M059J (cell line): ENCODE measurements around the gene PLA2G4D. TPM values are rescaled to one million over a fixed set of nuclear protein-coding genes. Genes with fewer than 3 reads are reported as not detected.

Source experiments
- DNase-seq: peaks from one replicate; pipeline ENCODE4 v3.0.0-alpha.2; 2012; ENCODE audit warnings: low read depth
- total RNA-seq: library from RNA; depleted of rRNA; stranded (reverse); fragments of >200 nt; shearing (Covaris generic); gene quantifications from 2 replicates; pipeline ENCODE4 v1.2.3, GENCODE V29; 2014

The PLA2G4D gene
- total RNA-seq, 1 experiment from 2014 or later: 0.52 TPM

DNA sequence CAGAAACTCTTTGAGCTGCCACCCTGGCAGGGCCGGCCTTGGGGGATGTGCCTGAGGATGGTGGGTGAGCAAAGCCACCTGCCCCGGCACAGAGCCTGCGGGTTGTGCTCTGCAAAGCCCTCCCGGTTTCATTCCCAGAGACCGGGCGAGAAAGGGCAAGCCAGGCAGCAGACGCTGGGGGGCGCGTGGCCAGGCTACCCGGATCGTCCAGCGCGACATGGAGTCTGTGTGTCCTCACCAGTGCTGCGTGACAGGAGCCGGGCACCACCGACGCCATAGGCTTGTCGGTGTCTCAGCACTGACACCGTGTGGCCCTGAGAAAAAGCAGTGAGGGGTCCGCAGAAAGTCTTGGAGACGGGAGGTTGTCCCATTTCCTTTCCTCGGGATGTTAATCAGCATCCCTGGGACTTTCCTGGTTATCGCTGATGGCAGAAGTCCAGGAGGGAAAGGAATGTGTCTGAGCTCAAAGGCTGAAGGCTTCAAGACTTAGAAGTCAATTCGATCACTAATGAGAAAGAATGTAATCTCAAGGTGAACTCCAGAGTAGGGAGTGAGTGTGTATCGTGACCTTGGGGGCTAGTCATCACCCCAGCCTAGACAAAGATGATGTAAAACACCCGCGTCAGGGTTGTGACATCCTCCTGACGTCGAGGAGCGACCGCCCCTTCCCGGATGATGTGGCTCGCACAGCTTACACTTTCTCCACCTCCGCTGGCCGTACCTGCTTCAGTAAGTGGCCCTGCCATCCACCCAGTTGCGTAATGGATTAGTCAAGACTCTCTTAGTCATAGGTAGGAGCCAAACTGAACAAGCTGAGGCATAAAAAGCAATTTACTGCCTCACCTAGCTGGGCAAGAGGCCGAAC is 37.2 kb downstream of the PLA2G4D start:
- peak; percentile 68 for DNase-seq

DNA sequence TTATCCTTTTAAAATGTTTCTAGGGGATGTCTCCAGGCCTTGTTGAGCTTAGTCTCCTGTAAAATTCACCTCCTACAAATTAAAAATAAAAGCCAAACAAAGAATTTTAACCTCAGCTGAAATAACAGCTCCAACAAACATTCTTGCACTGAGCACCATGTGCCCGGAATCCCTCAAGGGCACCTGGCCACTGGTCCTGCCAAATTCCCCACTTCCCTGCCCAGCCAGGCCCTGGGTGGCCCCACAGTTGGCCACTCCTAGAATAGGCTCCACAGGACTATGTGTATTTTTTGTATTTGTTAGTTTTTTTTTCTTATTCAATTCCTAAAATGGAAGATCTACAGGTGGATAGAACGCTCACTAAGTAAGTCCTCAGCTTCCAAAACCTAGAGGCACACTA is 40.4 kb downstream of the PLA2G4D start:
- DNase-seq: no peak

DNA sequence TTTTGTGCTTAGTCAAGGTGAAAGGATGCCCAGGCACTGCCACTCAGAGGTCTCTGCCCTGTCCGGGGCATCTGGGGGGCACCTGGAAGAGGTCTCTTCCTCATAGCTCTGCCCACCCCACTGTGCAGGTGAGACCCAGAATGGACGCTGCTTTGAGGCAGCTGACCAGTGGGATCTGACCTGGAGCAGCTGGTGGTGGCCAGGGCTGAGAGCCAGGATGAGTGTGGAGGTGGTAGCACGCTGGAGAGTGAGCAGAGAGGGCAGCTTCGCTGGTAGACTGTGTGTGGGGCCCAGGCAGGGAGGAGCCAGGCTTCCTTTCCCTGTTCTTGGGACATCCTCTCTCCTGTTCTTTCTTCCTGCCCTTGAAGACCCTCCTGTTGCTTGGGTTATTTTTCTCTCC is 41.4 kb downstream of the PLA2G4D start:
- no peak for DNase-seq

DNA sequence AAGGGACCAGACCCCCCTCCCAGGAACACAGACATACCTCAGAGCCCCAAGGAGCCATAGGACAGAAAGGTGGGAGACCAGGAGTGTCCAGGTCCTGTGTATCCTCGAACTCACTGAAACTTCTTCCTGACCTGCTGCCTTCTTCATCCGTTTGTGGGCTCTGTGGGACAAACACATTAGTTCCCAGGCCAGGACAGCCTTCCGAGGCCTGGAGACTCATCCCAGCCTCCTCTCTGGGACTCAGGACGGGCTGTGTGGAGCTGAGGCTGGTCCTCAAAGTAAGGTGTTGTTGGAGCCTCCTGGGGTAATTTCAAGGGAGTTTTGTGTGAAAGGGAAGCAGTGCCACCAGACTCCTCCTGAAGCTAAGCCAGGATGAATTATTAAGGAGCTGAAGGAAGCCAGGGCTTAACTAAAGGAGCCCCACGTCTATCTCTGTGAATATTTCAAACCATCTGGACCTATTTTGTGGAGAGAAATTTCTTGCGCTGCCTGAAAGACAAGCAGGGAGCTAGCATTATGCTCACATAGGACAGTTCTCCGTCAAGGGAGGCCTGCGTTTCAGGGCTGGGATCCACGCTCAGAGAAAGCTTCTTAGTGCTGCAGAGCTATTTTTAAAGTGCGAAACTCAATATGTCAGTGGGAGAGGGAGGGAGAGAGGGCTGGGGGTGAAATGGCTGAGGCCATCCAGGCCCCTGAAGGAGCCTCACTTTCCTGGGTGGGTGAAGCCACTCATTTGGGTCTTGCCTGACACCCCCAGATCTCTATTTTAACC is 43.7 kb downstream of the PLA2G4D start:
- no peak for DNase-seq

DNA sequence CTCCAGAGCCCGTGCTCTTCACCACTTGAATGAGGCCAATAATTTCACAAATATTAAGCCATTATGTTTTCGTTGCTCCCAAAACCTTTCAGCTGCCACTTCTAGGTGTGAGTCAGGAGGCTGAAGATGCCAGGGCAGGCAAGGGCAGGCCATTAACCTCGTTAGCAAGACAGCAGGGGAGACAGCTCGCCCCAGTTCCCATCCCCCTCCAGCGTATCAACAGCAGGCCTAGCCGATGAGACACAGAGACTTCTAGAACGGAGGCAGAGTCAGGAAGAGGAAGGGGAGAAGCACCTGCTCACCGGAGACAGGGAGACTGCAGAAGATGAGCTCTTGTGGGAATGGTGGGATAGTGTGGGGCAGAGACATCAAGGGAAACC is 45.6 kb downstream of the PLA2G4D start:
- DNase-seq: no peak

DNA sequence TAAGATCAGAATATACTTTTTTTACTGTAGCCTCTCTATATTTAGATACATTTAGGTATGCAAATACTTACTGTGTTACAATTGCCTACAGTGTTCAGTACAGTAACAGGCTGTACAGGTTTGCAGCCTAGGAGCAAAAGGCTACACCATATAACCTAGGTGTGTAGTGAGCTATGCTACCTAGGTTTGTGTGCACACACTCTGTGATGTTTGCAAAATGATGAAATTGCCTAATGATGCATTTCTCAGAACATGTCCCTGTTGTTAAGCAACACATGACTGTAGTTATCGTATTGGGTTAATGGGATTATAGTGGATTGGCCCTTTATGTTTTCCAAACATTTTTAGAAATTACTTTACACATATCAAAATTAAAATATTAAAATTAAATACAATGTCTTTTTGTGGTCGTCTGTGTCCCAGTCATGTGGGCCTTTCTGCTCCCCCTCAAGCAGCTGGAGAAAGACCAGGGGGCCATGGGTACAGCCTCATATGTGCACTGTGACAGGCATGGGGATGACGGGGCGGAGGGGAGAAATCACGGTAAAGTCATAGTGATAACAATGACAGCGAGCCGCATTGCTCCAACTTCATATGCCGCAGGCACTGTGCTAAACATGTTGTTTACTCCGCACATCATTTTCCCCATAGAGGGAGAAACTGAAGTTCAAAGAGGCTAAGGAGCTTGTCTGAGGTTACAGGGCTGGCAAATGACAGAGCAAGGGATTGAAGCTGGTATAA is 46.1 kb downstream of the PLA2G4D start:
- DNase-seq: no peak

DNA sequence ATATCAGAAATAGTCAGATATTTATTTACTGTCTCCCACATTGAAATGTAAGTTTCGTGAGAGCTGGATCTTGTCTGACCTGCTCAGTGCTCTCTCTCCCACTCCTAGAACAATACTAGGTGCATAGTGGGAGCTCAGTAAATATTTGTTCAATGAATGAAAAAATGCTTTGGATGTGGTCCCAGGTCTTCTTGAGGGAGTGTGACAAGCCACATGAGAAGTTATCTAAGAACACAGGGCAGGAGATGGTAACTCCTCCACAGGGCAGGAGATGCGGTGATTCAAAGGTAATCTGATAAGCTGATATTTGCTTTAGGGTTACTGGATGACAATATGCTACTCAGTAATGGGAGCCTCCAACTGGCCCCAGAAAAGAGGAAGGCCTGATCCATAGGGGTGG is 47.8 kb downstream of the PLA2G4D start:
- no peak for DNase-seq

DNA sequence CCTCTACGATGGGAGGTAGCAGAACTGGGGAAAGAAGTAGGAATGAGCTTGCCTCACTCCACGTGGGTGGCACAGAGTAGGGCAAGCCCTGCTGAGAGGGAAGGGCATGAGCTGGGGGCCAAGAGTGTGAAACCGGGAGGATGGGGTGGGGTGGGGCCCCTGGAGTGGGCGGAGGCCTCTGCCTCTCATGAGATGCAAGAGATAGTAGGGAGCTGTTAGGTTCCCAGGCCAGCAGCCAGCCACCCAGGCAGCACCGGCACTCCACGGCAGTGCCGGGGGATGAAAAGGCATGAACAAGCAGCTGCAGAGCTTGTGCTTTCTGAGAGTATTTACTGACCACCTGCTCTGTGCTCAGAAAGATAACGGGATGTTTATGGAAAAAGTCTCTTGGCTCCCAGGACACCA is 49.1 kb downstream of the PLA2G4D start:
- no peak for DNase-seq

DNA sequence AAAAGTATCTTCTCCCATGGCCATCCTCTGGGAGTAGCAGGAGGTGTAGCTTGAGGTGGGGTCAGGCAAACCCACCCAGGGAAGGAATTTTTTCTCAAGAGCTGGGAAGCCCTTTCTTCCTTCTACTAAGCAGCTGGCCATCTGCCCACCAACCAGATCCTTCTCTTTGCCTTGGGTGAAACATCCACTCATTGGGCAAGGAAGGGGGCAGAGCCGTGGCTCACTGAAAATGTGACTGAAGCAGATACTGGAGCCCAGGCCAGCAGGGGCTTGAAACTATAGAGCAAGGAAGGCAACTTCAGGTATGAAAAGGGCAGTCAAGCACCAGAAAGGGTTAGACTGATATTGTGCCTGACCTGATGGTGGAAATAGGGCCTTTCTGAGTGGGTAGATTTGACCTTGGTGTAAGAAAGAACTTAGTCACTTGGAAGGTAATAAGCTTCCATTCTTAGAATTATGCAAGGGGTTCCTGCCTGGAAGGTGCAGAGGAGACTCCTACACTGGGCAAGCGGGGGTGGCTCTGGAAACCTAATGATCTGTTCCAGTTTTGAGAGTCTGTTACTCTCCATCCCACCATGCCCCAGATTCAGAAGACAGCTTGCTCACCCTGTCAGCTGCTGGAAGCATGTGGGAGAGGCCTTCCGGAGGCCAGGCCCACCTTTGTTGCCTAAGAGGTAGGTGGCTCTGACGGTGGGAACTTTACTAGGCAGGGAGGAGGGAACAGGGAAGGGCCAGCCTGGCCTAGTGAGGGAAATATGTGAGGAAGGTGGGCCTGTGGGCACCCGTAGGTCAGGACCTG is 51.6 kb downstream of the PLA2G4D start:
- no peak for DNase-seq

DNA sequence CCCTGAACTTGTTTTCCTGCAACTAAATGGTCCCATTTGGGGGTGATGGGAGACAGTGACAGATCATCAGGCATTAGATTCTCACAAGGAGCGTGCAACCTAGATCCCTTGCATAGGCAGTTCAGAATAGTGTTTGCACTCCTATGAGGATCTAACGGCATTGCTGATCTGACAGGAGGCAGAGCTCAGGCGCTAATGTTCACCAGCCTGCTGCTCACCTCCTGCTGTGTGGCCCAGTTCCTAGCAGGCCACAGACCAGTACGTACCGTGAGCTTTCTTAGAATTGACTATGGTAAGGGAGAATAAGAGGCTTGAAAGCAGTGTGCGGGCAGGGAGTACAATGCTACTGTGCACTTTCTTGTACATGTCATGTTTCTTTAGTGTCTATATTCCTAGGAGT is 56.0 kb downstream of the PLA2G4D start:
- DNase-seq: no peak

DNA sequence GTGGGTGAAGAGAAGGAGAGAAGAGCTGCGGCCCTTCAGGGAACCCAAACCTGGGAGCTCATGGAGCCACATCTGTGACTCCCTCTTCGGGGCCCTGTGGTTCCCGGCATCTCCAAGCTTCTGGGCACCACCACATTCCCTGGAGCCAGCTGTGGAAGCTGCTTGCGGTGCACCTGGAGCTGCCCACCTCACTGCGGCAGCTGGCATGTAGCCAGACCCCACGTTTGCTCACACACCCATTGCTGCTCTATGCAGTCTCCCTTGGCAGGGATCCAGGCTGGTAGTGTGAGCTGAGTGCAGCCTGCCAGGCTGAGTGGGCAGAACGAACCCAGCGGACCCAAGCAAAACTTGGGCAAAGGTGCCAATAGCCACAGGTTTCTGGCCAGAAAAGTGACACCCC is 56.7 kb downstream of the PLA2G4D start:
- no peak for DNase-seq

DNA sequence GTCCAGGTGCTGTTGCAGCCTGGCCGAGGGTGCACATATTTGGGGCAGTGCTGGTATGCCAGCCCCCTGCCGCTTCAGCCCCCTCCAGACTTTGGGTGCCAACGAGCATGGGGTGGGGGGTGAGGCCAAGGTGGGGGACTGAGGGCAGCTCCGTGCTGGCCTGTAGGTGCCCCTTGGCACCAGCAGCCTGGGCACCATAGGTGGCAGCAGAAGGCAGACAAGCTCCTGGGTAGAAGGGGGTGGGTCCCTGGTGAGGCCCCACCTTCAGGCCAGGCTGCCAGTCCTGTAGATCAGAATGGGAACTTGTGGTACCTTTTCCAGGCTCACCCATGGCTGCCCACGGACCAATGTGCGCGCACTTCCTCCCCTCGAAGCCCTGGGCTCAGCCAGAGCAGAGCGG is 57.4 kb downstream of the PLA2G4D start:
- no peak for DNase-seq

DNA sequence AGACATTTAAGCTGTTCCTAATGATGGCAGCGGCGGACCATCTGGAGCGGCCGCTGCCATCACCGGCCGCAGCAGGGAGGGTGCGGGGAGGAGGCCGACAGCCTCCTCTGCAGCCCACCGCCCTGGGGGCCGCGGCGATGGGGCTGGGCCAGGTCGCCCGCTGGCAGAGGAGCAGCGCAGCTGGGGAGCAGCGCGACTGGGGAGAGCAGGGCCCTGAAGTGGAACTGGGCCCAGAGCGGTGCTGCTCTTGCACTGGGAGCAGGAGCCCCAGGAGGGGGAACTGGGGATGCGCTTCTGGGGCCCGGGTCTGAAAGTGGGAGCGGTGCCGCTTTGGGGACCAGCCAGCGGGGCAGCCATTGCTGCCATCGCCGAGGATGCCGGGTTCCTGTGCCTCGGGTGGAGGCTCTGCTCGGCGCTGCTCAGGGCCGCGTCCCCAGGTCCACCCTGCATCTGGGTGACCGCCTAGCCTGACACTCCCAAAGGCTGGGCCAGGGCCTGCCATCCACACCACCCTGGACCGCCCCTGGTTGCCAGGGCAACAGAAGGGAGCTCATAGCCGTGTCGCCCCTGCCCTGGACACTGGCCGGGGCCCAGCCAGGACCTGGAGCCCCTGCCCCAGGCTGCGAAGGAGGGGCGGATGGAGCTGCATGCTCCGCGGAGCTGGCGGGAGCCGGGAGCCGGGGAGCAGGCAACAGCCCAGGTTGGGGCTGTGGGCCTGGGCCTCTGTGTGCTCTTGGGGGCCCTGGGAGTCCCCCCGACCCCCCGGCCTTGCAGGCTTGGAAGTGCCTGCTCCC is 58.1 kb downstream of the PLA2G4D start:
- no peak for DNase-seq

DNA sequence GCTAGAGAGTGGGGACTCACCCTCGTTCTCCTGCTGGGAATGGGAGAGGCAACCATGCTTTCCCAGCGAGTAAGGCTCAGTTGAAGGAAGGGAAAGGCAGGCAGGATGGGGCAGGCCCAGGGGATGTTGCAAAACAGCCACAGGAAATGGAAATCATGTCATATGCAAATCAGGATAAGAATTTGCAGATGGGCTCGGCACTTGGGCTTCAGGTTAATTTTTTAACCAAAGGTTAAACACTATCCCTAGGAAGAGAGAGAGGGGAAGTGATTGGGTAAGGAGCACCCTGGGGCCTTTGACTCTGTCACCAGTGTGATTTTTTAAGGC is 59.0 kb downstream of the PLA2G4D start:
- DNase-seq: peak; percentile 8

DNA sequence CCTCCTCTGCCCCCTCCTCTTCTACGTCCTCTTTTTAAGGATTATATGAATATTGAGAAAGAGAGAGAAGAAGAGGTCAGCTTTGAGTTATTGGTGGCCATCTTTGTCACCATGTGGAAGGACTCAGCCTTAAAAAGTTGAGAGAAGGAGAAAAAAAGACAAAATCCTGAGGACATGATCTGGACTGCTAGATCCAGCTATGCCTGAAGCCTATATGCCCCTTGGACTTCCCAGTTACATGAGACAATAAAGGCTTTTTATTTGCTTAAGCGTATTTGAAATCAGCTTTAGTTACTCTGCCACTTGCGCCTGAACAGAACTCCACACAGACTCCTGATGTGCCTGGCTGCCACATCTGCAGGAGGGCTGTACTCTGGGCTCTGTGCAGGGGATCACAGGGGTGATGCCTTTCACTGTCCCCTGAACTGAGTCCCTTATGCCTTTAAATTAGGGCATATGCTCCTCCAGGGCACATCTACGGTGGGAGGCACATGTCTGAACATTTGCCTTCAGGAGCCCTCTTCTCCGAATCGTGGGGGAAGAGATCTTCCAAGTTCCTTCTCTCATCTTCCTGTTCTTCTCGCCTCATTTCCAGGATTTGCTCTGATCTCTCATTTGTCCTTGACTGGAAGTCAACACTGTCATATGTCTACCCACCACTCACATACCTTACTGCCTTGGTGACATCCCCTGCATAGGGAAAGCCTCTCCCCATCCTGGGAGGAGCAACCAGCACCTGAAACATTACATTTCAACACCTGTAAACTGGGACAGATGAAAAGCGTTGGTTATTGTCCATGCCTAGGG is 59.5 kb downstream of the PLA2G4D start:
- no peak for DNase-seq

DNA sequence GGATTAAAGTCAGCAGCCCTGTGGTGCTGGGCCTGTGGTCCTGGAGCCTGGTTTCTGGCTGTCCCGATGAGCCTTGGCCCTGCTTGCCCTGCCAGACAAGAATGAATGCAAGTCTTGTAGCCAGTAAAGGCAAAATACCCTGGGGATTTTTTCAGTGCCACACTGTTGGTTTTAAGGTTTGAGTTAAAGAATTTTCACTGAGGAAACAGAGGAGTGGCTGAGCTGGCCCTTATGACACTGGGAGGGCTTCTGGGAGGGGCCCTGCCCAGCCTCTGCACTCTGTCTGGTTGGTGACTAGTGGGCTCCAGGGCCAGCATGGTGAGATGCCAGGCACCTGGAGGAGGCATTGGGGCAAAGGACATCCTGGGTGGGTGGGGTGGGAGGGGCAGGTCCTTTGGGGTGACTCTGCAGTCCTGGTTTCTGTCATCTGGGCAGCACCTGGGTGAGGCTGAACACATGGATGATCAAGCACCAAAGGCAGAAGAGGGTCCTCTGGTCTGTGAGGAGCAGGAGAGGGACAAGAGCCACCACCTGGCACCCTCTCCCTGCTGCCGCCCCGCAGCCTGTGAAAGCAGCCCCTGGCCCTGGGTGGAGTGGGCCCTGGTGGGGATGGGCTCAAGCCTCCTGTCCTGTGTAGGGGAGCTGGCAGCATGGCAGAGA is 61.0 kb downstream of the PLA2G4D start:
- no peak for DNase-seq

DNA sequence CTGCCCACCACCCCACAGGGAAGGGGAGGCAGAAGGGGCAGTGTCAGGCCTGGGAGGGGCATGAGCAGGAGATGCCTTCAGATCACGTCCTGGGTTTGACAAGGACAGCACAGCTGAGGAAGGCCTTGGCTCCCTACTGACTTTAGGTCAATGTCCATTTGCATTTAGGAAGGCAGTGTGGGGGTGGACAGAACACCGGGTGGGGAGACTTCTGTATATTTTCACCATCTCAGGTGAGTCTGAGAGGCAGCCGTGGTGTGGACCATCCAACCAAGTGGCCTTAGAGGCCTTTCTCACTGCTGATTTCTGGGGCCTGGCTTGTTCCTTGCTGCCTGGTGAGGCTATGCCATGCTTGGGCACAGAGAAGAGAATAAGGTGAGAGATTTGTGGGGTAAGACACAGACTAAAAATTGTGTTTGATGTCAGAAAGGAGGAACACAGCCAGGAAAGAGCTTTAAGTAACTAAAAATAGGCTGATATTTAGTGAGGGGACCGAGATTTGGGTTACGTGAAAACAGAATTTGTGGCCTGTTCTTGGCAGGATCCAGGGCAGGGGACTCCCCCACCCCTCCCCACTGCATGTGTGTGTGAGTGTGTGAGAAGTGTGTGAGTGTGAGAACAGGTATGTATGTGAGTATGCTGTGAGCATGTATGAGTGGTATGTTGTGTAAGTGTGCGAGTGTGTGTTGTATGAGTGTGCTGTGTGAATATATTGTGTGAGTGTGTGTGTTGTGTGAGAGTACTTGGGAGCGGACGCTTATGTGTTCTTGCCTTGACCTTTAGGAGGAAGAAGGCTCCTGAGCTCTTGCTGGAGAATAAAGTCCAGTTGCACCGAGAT is 61.8 kb downstream of the PLA2G4D start:
- DNase-seq: no peak

DNA sequence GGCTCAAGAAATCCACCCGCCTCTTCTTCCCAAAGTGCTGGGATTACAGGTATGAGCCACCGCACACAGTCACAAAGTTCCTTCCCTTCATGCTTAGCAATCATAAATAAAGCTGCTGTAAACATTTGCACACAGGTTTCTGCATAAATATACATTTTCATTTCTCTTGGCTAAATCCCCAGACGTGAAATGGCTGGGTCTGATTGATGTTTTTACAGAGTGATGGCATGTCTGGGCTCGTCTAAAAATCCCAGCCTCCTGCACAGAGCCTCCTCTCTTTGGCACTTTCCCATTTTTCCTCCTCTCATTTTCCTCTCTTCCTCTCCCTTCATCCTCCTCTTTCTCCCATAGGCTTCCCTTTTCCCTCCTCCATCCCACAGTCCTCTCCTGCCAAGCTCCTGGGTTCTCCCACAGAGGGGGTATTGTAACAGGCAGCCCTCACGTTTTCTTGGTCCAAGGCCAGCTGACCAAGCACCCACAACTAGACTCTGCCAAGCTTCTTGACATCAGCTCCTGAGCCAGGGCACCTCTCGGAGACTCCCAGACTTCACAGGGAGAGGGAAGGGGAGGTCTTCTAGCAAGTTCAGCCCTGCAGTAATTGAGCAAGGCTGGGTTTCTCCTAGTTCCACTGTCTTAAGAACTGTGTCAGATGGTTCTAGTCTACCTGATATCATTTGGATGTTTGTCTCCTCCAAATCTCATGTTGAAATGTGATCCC is 63.0 kb downstream of the PLA2G4D start:
- no peak for DNase-seq
